ENCODE data around the gene AK9. TPM values are rescaled to one million over a fixed set of nuclear protein-coding genes. Genes with fewer than 3 reads are reported as not detected.

The AK9 gene
- total and polyA plus RNA-seq, 4 donors = 1.1 to 5.3 (median 3.8) TPM

DNA sequence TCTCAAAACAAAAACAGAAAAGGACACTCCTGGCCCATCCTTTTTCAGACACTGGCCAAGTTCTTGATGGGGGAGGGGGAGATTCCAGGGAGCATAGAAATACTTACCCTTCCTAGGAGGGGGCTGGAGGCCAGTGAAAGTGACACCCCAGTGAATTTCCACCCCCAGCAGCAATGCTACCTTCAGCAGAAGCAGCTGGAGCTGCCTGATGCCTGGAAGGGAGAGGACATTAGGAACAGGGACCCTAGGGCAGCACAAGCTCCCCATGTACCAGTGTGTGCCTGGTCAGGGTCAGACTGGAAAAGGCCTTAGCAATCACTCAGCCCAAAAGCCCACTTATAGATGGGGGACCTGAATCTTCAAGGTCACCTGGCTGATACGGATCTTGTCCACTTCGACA is 237.8 kb downstream of the AK9 start:
- no peak for DNase-seq (ENCODE audit: low spot score)
- TF ChIP-seq YY1 (IDR thresholded peaks at IDR 0.05) = no peak
- TF ChIP-seq NR2F2 (IDR thresholded peaks at IDR 0.05) = no peak
- H3K36me3 ChIP-seq (ENCODE audit: control insufficient read depth in 4 of 4, insufficient read depth in 3 of 4, low read depth in 1 of 4, low read length in 3 of 4) = no peaks in the 10 kb centered on the region
- no peaks in the 10 kb centered on the region for H3K9me3 ChIP-seq (ENCODE audit: control insufficient read depth in 4 of 4, low read length in 3 of 4)
- H3K27me3 ChIP-seq (ENCODE audit: control insufficient read depth in 4 of 4, insufficient read depth in 4 of 4, low read length in 3 of 4) = no peaks in the 10 kb centered on the region
- H3K4me3 ChIP-seq (ENCODE audit: low read depth in 1 of 3, low read length in 3 of 3) = no peak overlapping the region
- 98% methylated on average over 2 of the region's 2 CpGs for WGBS
- no peak overlapping the region for H3K27ac ChIP-seq (ENCODE audit: low read depth in 1 of 2, low read length in 2 of 2)
- H3K9ac ChIP-seq (ENCODE audit: low read depth in 1 of 2, low read length in 2 of 2) = no peak overlapping the region
- peaks cover 8 to 19% (median 16%) of the 10 kb centered on the region in 4 donors for H3K4me1 ChIP-seq (ENCODE audit: control insufficient read depth in 4 of 4, insufficient read depth in 4 of 4, low read length in 3 of 4)

DNA sequence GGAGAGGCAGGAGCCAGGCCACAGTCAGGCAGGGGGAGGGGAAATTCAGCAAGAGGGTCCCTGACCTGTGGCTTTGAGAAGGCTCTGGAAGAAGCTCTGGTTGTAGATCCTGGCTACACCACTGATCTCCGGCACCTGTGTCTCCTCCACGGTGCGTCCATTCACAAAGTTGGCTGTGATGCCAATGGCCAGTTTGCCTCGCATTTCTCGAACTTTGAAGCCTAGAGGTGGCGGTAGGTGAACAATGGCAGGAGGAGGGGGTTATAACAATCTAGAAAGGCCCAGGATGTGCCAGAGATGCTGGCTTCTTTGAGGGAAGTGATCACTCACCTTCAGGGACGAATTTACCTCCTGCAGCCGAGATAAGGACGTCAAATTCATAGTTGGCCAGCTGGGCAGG is 238.8 kb downstream of the AK9 start:
- Histone ChIP-seq H3K27ac (ENCODE audit: low read depth in 1 of 2, low read length in 2 of 2) (no peak overlapping the region), H3K36me3 (ENCODE audit: control insufficient read depth in 4 of 4, insufficient read depth in 3 of 4, low read depth in 1 of 4, low read length in 3 of 4) (no peaks in the 10 kb centered on the region), H3K9ac (ENCODE audit: low read depth in 1 of 2, low read length in 2 of 2) (no peak overlapping the region), H3K9me3 (ENCODE audit: control insufficient read depth in 4 of 4, low read length in 3 of 4) (no peaks in the 10 kb centered on the region), H3K4me3 (ENCODE audit: low read depth in 1 of 3, low read length in 3 of 3) (no peak overlapping the region), H3K27me3 (ENCODE audit: control insufficient read depth in 4 of 4, insufficient read depth in 4 of 4, low read length in 3 of 4) (no peaks in the 10 kb centered on the region), H3K4me1 (ENCODE audit: control insufficient read depth in 4 of 4, insufficient read depth in 4 of 4, low read length in 3 of 4) (peaks cover 8 to 19% (median 16%) of the 10 kb centered on the region in 4 donors)
- TF ChIP-seq NR2F2 (IDR thresholded peaks at IDR 0.05) = no peak
- TF ChIP-seq RAD21 (IDR thresholded peaks at IDR 0.05) = no peak
- no peak for TF ChIP-seq HNF4G (IDR thresholded peaks at IDR 0.05)
- TF ChIP-seq JUND (IDR thresholded peaks at IDR 0.05) = no peak
- TF ChIP-seq, protein P1, sequence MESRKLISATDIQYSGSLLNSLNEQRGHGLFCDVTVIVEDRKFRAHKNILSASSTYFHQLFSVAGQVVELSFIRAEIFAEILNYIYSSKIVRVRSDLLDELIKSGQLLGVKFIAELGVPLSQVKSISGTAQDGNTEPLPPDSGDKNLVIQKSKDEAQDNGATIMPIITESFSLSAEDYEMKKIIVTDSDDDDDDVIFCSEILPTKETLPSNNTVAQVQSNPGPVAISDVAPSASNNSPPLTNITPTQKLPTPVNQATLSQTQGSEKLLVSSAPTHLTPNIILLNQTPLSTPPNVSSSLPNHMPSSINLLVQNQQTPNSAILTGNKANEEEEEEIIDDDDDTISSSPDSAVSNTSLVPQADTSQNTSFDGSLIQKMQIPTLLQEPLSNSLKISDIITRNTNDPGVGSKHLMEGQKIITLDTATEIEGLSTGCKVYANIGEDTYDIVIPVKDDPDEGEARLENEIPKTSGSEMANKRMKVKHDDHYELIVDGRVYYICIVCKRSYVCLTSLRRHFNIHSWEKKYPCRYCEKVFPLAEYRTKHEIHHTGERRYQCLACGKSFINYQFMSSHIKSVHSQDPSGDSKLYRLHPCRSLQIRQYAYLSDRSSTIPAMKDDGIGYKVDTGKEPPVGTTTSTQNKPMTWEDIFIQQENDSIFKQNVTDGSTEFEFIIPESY (IDR thresholded peaks at IDR 0.05) = no peak
- no peak for TF ChIP-seq FOXA1 (IDR thresholded peaks at IDR 0.05)
- no peak for TF ChIP-seq RXRA (IDR thresholded peaks at IDR 0.05)
- TF ChIP-seq, protein P2, sequence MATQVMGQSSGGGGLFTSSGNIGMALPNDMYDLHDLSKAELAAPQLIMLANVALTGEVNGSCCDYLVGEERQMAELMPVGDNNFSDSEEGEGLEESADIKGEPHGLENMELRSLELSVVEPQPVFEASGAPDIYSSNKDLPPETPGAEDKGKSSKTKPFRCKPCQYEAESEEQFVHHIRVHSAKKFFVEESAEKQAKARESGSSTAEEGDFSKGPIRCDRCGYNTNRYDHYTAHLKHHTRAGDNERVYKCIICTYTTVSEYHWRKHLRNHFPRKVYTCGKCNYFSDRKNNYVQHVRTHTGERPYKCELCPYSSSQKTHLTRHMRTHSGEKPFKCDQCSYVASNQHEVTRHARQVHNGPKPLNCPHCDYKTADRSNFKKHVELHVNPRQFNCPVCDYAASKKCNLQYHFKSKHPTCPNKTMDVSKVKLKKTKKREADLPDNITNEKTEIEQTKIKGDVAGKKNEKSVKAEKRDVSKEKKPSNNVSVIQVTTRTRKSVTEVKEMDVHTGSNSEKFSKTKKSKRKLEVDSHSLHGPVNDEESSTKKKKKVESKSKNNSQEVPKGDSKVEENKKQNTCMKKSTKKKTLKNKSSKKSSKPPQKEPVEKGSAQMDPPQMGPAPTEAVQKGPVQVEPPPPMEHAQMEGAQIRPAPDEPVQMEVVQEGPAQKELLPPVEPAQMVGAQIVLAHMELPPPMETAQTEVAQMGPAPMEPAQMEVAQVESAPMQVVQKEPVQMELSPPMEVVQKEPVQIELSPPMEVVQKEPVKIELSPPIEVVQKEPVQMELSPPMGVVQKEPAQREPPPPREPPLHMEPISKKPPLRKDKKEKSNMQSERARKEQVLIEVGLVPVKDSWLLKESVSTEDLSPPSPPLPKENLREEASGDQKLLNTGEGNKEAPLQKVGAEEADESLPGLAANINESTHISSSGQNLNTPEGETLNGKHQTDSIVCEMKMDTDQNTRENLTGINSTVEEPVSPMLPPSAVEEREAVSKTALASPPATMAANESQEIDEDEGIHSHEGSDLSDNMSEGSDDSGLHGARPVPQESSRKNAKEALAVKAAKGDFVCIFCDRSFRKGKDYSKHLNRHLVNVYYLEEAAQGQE (IDR thresholded peaks at IDR 0.05) = no peak
- no peak for TF ChIP-seq FOXA2 (IDR thresholded peaks at IDR 0.05)
- TF ChIP-seq EGR1 (IDR thresholded peaks at IDR 0.05; ENCODE audit: low read depth in 2 of 2) = no peak
- no peak for DNase-seq (ENCODE audit: low spot score)
- WGBS = 93% methylated on average over 9 of the region's 9 CpGs

DNA sequence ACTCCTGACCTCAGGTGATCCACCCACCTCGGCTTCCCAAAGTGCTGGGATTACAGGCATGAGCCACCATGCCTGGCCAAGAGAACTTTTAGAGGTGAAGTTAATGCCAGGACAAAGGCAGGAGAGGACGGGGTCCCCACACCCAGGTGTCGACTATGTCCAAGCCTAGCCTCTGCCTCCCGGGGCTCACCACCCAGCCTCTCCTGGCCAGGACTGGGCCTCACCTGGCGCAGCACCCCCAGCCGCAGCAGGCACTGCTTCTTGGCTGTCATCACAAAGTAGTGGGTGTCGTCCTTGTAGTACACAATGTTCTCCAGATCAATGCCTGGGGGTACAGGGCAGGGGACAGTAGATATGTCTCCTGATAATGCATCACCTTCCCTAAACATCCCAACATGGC is 239.6 kb downstream of the AK9 start:
- no peaks in the 10 kb centered on the region for H3K36me3 ChIP-seq (ENCODE audit: control insufficient read depth in 4 of 4, insufficient read depth in 3 of 4, low read depth in 1 of 4, low read length in 3 of 4)
- H3K9me3 ChIP-seq (ENCODE audit: control insufficient read depth in 4 of 4, low read length in 3 of 4) = no peaks in the 10 kb centered on the region
- H3K4me1 ChIP-seq (ENCODE audit: control insufficient read depth in 4 of 4, insufficient read depth in 4 of 4, low read length in 3 of 4) = peaks cover 8 to 13% (median 11%) of the 10 kb centered on the region in 4 donors
- H3K27me3 ChIP-seq (ENCODE audit: control insufficient read depth in 4 of 4, insufficient read depth in 4 of 4, low read length in 3 of 4) = no peaks in the 10 kb centered on the region
- 90% methylated on average over 7 of the region's 7 CpGs for WGBS
- H3K27ac ChIP-seq (ENCODE audit: low read depth in 1 of 2, low read length in 2 of 2) = no peak overlapping the region
- no peak for DNase-seq (ENCODE audit: low spot score)
- H3K4me3 ChIP-seq (ENCODE audit: low read depth in 1 of 3, low read length in 3 of 3) = no peak overlapping the region
- TF ChIP-seq, protein P1 (IDR thresholded peaks at IDR 0.05) = no peak
- TF ChIP-seq HNF4G (IDR thresholded peaks at IDR 0.05) = no peak
- TF ChIP-seq TAF1 (conservative IDR thresholded peaks at IDR 0.05) = no peak
- TF ChIP-seq GABPA (IDR thresholded peaks at IDR 0.05 in 1 of 2, conservative IDR thresholded peaks at IDR 0.05 in 1 of 2) = no peak
- TF ChIP-seq, protein P3, sequence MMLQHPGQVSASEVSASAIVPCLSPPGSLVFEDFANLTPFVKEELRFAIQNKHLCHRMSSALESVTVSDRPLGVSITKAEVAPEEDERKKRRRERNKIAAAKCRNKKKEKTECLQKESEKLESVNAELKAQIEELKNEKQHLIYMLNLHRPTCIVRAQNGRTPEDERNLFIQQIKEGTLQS (IDR thresholded peaks at IDR 0.05) = no peak
- no peak for TF ChIP-seq JUND (IDR thresholded peaks at IDR 0.05)
- TF ChIP-seq, protein P4, sequence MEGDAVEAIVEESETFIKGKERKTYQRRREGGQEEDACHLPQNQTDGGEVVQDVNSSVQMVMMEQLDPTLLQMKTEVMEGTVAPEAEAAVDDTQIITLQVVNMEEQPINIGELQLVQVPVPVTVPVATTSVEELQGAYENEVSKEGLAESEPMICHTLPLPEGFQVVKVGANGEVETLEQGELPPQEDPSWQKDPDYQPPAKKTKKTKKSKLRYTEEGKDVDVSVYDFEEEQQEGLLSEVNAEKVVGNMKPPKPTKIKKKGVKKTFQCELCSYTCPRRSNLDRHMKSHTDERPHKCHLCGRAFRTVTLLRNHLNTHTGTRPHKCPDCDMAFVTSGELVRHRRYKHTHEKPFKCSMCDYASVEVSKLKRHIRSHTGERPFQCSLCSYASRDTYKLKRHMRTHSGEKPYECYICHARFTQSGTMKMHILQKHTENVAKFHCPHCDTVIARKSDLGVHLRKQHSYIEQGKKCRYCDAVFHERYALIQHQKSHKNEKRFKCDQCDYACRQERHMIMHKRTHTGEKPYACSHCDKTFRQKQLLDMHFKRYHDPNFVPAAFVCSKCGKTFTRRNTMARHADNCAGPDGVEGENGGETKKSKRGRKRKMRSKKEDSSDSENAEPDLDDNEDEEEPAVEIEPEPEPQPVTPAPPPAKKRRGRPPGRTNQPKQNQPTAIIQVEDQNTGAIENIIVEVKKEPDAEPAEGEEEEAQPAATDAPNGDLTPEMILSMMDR (IDR thresholded peaks at IDR 0.05; ENCODE audit: low read depth, low read length, missing input control) = no peak
- TF ChIP-seq FOXA1 (IDR thresholded peaks at IDR 0.05) = no peak
- no peak for TF ChIP-seq YY1 (IDR thresholded peaks at IDR 0.05)
- no peak overlapping the region for H3K9ac ChIP-seq (ENCODE audit: low read depth in 1 of 2, low read length in 2 of 2)
